IMR-90 (cell line): ENCODE results near the gene CAMTA1.

Experiments
- BHLHE40 ChIP-seq: fragments of 150-350 bp; IDR thresholded peaks from 2 replicates; pipeline ENCODE4 v1.6.1; 2016; ENCODE audit warnings: mild to moderate bottlenecking, low read depth, low read length
- POLR2A ChIP-seq: IDR thresholded peaks from 2 replicates; pipeline ENCODE4 v1.6.1; 2012; ENCODE audit warnings: mild to moderate bottlenecking, low read depth, low read length
- RAD21 ChIP-seq: IDR thresholded peaks from 2 replicates; pipeline ENCODE4 v1.6.1; 2012; ENCODE audit warnings: low read length, improper control_type of control experiment
- SMC3 ChIP-seq: fragments of 150-350 bp; IDR thresholded peaks from 2 replicates; pipeline ENCODE4 v1.6.1; 2016; ENCODE audit warnings: low read depth, mild to moderate bottlenecking, antibody characterized with exemption, low read length, moderate library complexity
- TF ChIP-seq, protein P1 (sequence below): conservative IDR thresholded peaks from 2 replicates; pipeline ENCODE4 v1.5.1; 2012; ENCODE audit warnings: mild to moderate bottlenecking, low read depth, low read length, improper control_type of control experiment
- TF ChIP-seq, protein P2 (sequence below): fragments of 150-350 bp; IDR thresholded peaks from 2 replicates; pipeline ENCODE4 v1.6.1; 2017; ENCODE audit warnings: mild to moderate bottlenecking, antibody characterized with exemption, low read length, low read depth

DNA sequence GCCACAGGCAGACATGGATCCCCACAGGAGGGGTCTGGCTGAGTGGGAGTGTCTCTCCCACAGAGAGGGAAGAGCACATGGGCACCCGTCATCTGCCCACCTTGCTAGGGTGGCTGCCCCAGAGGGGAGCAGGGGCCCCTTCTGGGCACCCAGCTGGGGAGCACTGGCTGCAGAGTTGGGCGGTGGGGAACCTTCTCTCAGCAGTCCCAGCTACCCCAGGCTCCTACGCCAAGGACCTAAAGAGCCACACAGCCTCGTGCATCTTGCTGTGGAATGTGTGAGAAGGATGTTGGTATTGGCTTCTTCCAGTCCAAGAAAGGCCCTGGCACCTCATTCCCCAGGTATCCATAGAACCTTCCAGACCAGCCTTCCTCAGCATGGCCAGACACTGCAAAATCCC, 735.2 kb downstream of the CAMTA1 start:
- TF ChIP-seq, protein P1, sequence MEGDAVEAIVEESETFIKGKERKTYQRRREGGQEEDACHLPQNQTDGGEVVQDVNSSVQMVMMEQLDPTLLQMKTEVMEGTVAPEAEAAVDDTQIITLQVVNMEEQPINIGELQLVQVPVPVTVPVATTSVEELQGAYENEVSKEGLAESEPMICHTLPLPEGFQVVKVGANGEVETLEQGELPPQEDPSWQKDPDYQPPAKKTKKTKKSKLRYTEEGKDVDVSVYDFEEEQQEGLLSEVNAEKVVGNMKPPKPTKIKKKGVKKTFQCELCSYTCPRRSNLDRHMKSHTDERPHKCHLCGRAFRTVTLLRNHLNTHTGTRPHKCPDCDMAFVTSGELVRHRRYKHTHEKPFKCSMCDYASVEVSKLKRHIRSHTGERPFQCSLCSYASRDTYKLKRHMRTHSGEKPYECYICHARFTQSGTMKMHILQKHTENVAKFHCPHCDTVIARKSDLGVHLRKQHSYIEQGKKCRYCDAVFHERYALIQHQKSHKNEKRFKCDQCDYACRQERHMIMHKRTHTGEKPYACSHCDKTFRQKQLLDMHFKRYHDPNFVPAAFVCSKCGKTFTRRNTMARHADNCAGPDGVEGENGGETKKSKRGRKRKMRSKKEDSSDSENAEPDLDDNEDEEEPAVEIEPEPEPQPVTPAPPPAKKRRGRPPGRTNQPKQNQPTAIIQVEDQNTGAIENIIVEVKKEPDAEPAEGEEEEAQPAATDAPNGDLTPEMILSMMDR = no peak
- no peak for TF ChIP-seq POLR2A
- TF ChIP-seq, protein P2, sequence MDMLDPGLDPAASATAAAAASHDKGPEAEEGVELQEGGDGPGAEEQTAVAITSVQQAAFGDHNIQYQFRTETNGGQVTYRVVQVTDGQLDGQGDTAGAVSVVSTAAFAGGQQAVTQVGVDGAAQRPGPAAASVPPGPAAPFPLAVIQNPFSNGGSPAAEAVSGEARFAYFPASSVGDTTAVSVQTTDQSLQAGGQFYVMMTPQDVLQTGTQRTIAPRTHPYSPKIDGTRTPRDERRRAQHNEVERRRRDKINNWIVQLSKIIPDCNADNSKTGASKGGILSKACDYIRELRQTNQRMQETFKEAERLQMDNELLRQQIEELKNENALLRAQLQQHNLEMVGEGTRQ = no peak
- TF ChIP-seq SMC3 = no peak
- no peak for TF ChIP-seq RAD21
- TF ChIP-seq BHLHE40 = no peak
